Kasumi-1 (cell line): ENCODE data around the gene PCDHB12.
A peak's percentile ranks its signal among the peaks of the same experiment; 100 is the strongest.
"Not testable (repeated sequence)": the region's sequence is repeated elsewhere in the genome, so short reads cannot be mapped to it uniquely, and the experiment has no call there.

Experiments used
- DNase-seq, 2 experiments: peaks; one replicate each; lab custom pipeline; 2025; lab: John Stamatoyannopoulos, UW

PCDHB12 gene

DNA sequence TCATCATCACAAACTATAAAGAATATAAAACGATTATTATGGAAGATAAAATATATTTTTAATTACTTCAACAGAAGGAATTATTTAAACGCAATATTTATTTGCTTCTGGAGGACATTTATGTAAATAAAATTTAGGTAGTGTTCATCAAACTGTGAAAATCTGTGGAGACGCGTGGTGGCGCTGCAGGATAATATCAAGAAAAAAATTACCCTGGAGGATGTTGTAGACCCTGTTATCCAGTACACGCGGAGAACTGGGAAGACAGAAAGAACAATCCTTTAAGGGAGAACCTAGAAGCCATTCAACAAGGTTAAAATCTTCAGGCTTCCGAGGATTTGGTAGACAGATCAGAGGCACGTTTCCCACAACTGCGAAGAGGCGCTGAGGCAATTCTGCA lies at the start of gene PCDHB12:
Gene PCDHB12, plus strand, starts transcription at position 242 of the 400 bp plus-strand sequence. CDS start 189 bp downstream, outside the sequence.
- no peak for DNase-seq

DNA sequence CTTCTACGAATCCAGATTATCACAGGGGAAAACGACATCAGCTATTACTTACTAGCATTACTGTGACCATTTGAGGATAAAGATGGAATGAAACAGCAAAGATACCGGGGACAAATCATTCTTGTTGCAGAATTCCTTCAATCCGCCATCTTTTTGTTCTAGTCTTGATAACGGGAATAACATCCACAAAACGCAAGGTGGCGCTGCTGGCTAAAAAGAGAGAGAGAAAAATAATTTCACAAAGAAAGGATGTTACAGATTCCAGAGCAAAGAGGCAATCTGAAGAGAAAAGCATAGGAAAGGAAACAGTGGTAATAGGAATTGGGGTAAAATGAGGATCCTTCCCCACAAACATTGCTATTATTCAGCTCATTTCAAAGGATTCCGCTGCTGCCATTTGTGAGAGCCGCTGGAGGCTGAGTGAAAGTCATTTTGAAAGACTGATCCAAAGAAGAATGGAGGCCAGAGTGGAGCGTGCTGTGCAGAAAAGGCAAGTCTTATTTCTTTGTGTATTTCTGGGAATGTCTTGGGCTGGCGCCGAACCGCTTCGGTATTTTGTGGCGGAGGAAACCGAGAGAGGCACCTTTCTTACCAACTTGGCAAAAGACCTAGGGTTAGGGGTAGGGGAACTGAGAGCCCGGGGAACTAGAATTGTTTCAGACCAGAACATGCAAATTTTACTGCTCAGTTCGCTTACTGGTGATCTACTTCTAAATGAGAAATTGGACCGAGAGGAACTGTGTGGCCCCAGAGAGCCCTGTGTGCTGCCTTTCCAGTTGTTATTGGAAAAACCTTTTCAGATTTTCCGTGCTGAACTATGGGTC lies 35.9 kb upstream of the PCDHB12 start, which contains the start of gene PCDHB7:
Gene PCDHB7, plus strand, starts transcription at position 264 of the 824 bp plus-strand sequence. Its CDS starts 192 bp downstream, at position 456.
- DNase-seq: no peak

DNA sequence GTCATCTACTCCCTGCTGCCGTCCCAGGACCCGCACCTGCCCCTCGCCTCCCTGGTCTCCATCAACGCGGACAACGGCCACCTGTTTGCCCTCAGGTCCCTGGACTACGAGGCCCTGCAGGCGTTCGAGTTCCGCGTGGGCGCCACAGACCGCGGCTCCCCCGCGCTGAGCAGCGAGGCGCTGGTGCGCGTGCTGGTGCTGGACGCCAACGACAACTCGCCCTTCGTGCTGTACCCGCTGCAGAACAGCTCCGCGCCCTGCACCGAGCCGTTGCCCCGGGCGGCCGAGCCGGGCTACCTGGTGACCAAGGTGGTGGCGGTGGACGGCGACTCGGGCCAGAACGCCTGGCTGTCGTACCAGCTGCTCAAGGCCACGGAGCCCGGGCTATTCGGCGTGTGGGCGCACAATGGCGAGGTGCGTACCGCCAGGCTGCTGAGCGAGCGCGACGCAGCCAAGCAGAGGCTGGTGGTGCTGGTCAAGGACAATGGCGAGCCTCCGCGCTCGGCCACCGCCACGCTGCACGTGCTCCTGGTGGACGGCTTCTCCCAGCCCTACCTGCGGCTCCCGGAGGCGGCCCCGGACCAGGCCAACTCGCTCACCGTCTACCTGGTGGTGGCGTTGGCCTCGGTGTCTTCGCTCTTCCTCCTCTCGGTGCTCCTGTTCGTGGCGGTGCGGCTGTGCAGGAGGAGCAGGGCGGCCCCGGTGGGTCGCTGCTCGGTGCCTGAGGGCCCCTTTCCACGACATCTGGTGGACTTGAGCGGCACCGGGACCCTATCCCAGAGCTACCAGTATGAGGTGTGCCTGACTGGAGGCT lies 34.0 kb upstream of the PCDHB12 start:
- not testable (repeated sequence) for DNase-seq

DNA sequence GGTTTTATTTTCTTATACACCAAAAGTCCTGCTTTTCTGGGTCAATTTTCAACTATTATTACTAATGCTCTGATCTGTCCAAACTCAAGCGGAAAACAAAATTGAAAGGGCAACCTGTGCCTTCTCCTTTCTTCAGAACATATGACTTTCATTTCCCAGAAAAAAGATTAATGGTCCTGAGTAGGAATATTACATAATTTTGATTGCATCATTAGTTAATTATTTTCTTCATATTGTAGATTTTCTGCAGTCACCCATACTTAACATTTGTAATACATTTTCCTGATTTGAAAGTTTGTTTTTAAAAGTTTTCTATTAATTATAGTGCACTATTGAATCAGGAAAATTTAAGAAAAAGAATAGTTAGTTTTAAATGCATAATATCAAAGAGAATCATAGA lies 32.6 kb upstream of the PCDHB12 start:
- no peak for DNase-seq

DNA sequence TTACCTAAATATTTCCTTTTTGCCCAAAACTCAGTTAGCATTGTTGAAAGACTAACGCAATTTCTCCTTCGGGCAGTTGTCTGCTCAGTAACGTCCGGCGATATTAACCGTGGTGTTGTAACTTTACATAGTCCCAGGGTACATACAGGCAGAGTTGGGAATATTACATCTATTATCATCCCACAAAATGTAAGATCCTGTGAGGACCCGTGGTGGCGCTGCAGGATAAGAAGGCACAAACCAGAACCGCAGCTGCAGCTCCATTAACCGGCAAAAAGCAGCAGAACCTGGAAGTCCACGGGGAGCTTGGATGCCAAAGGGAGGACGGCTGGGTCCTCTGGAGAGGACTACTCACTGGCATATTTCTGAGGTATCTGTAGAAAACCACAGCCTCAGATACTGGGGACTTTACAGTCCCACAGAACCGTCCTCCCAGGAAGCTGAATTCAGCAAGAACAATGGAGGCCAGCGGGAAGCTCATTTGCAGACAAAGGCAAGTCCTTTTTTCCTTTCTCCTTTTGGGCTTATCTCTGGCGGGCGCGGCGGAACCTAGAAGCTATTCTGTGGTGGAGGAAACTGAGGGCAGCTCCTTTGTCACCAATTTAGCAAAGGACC lies 30.8 kb upstream of the PCDHB12 start, which contains the start of gene PCDHB8:
Gene PCDHB8, plus strand, starts transcription at position 214 of the 615 bp plus-strand sequence. Its CDS starts 245 bp downstream, at position 459.
- not testable (repeated sequence) for DNase-seq

DNA sequence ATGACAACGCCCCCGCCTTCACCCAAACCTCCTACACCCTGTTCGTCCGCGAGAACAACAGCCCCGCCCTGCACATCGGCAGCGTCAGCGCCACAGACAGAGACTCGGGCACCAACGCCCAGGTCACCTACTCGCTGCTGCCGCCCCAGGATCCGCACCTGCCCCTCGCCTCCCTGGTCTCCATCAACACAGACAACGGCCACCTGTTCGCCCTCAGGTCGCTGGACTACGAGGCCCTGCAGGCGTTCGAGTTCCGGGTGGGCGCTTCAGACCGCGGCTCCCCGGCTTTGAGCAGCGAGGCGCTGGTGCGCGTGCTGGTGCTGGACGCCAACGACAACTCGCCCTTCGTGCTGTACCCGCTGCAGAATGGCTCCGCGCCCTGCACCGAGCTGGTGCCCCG lies 29.1 kb upstream of the PCDHB12 start:
- DNase-seq: not testable (repeated sequence)

DNA sequence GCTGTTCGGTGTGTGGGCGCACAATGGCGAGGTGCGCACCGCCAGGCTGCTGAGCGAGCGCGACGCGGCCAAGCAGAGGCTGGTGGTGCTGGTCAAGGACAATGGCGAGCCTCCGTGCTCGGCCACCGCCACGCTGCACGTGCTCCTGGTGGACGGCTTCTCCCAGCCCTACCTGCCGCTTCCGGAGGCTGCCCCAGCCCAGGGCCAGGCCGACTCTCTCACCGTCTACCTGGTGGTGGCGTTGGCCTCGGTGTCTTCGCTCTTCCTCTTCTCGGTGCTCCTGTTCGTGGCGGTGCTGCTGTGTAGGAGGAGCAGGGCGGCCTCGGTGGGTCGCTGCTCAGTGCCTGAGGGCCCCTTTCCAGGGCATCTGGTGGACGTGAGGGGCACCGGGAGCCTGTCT lies 28.6 kb upstream of the PCDHB12 start:
- DNase-seq: not testable (repeated sequence)

DNA sequence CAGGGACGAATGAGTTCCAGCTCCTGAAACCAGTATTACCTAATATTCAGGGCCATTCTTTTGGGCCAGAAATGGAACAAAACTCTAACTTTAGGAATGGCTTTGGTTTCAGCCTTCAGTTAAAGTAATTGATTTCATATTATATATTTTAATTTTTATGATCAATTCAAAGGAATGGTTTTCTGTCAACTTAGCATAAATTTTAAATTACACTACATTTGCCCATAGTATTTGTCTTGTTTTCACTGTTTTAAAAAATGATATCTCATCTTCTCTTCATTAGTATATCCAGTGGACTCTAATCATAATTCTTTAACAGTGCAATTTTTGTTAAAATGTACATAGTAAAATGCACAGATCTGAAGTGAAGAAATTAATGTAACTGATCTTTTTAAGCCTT lies 28.2 kb upstream of the PCDHB12 start:
- DNase-seq: no peak

DNA sequence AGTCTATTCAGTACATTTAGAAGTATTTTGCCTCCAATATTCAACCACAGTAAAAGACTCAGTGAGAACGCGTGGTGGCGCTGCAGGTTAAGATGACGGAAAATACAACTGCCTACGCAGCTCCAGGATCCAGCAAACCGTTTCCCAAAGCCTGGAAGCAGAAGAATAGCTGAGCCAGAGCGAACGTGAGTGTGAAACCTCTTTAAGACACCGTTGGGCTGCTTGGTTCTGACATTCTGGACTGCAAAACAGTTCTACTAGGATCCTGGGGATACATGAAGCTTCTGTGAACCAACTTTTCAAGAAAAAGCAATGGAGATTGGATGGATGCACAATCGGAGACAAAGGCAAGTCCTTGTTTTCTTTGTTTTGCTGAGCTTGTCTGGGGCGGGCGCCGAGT lies 26.3 kb upstream of the PCDHB12 start, which contains the start of gene PCDHB16:
Gene PCDHB16, plus strand, starts transcription at position 140 of the 400 bp plus-strand sequence. Its CDS starts 173 bp downstream, at position 313.
- DNase-seq: no peak

DNA sequence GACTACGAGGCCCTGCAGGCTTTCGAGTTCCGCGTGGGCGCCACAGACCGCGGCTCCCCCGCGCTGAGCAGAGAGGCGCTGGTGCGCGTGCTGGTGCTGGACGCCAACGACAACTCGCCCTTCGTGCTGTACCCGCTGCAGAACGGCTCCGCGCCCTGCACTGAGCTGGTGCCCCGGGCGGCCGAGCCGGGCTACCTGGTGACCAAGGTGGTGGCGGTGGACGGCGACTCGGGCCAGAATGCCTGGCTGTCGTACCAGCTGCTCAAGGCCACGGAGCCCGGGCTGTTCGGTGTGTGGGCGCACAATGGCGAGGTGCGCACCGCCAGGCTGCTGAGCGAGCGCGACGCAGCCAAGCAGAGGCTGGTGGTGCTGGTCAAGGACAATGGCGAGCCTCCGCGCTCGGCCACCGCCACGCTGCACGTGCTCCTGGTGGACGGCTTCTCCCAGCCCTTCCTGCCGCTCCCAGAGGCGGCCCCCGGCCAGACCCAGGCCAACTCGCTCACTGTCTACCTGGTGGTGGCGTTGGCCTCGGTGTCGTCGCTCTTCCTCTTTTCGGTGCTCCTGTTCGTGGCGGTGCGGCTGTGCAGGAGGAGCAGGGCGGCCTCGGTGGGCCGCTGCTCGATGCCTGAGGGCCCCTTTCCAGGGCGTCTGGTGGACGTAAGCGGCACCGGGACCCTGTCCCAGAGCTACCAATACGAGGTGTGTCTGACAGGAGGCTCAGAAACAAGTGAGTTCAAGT lies 24.2 kb upstream of the PCDHB12 start:
- not testable (repeated sequence) for DNase-seq

DNA sequence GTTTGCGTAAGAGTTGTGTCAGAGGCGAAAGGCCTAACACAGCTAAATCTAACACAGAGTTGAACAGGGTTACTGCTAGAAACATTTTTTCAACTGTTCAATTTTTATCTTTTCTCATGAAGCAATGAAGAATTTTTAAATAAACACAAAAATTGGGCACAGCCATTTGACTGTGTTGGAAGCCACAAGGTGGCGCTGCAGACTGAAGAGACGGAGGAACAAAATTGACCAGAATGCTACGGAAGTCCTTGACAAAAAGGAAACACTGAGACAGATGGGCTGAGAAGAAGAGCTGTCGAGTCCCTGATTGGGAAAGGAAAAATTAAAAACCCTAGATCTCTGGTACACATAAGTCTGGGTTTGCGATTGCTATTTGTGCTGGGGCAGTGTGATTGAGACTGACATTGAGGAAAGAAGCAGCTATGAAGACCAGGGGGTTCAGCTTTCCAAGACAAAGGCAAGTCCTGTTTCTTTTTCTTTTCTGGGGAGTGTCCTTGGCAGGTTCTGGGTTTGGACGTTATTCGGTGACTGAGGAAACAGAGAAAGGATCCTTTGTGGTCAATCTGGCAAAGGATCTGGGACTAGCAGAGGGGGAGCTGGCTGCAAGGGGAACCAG lies 21.5 kb upstream of the PCDHB12 start, which contains the start of gene PCDHB9:
Gene PCDHB9, plus strand, starts transcription at position 265 of the 616 bp plus-strand sequence. Its CDS starts 158 bp downstream, at position 423.
- peak; percentile 43 to 48 for DNase-seq

DNA sequence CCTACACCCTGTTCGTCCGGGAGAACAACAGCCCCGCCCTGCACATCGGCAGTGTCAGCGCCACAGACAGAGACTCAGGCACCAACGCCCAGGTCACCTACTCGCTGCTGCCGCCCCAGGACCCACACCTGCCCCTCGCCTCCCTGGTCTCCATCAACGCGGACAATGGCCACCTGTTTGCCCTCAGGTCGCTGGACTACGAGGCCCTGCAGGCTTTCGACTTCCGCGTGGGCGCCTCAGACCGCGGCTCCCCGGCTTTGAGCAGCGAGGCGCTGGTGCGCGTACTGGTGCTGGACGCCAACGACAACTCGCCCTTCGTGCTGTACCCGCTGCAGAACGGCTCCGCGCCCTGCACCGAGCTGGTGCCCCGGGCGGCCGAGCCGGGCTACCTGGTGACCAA lies 19.8 kb upstream of the PCDHB12 start:
- DNase-seq: not testable (repeated sequence)

DNA sequence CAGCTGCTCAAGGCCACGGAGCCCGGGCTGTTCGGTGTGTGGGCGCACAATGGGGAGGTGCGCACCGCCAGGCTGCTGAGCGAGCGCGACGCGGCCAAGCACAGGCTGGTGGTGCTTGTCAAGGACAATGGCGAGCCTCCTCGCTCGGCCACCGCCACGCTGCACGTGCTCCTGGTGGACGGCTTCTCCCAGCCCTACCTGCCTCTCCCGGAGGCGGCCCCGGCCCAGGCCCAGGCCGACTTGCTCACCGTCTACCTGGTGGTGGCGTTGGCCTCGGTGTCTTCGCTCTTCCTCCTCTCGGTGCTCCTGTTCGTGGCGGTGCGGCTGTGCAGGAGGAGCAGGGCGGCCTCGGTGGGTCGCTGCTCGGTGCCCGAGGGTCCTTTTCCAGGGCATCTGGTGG lies 19.4 kb upstream of the PCDHB12 start:
- not testable (repeated sequence) for DNase-seq

DNA sequence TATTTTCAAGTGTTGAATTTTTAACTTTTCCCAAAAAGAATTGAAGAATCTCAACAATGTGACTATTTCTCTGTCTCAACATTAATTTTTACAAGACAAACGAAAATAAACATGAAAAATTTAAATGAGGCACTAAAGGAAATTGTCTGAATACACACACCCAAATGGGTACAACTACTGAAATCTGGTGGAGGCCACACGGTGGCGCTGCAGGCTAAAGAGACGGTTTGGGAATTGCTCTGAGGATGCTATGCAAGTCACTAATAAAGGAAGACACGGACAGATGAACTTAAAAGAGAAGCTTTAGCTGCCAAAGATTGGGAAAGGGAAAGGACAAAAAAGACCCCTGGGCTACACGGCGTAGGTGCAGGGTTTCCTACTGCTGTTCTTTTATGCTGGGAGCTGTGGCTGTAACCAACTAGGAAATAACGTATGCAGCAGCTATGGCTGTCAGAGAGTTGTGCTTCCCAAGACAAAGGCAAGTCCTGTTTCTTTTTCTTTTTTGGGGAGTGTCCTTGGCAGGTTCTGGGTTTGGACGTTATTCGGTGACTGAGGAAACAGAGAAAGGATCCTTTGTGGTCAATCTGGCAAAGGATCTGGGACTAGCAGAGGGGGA lies 16.3 kb upstream of the PCDHB12 start, which contains the start of gene PCDHB10:
Gene PCDHB10, plus strand, starts transcription at position 244 of the 616 bp plus-strand sequence. Its CDS starts 200 bp downstream, at position 444.
- peak; percentile 24 to 36 for DNase-seq

DNA sequence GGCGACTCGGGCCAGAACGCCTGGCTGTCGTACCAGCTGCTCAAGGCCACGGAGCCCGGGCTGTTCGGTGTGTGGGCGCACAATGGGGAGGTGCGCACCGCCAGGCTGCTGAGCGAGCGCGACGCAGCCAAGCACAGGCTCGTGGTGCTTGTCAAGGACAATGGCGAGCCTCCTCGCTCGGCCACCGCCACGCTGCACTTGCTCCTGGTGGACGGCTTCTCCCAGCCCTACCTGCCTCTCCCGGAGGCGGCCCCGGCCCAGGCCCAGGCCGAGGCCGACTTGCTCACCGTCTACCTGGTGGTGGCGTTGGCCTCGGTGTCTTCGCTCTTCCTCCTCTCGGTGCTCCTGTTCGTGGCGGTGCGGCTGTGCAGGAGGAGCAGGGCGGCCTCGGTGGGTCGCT lies 14.2 kb upstream of the PCDHB12 start:
- DNase-seq: not testable (repeated sequence)

DNA sequence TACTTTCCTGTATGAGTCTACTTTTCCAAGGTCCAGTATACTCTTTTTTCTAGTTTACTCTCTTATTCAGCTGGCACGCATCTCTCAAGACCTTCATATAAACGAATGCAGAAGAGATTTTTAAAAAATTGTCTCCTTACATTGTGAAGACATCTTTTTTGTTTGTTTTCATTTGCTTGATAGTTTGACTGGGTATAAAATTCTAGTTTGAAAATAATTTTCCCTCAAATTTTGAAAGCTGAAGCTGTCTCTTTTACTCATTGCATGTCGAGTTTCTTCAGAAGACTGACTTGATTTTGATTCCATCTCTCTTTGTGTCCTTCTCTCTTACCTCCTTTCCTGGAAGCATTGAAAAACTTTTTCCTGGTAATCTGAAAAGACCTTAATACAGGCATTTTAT lies 12.2 kb upstream of the PCDHB12 start:
- no peak for DNase-seq

DNA sequence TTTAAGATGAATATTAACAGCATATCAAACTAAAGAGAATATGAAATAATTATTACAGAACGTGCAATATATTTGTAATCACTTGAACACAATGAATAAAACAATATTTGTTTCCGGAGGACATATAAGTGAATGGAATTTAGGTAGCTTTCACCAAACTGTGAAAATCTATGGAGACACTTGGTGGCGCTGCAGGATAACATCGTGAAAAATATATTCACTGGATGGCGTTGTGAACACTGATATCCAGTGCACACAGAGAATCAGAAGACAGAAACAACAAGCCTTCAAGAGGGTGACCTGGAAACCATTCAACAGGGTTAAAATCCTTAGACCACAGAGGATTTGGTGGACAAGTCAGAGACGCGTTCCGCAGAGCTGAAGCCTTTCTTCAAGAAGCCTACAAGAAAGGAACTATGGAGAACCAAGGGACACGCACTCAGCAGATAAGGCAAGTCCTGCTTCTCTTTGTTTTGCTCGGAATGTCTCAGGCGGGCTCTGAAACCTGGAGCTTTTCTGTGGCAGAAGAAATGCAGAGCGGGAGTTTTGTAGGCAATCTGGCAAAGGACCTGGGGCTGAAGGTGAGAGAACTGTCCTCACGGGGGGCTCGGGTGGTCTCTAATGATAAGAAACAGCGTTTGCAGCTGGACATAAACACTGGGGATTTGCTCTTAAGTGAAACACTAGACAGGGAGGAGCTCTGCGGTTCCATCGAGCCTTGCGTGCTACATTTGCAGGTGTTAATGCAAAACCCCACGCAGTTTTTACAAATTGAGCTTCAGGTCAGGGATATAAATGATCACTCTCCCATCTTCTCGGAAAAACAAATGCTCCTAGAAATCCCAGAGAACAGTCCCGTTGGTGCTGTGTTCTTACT lies 8.9 kb upstream of the PCDHB12 start, which contains the start of gene PCDHB11:
Gene PCDHB11, plus strand, starts transcription at position 269 of the 877 bp plus-strand sequence. Its CDS starts 148 bp downstream, at position 417.
- DNase-seq: peak; percentile 10 to 17

DNA sequence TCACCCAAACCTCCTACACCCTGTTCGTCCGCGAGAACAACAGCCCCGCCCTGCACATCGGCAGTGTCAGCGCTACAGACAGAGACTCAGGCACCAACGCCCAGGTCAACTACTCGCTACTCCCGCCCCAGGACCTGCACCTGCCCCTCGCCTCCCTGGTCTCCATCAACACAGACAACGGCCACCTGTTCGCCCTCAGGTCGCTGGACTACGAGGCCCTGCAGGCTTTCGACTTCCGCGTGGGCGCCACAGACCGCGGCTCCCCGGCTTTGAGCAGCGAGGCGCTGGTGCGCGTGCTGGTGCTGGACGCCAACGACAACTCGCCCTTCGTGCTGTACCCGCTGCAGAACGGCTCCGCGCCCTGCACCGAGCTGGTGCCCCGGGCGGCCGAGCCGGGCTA lies 7.4 kb upstream of the PCDHB12 start:
- DNase-seq: not testable (repeated sequence)

DNA sequence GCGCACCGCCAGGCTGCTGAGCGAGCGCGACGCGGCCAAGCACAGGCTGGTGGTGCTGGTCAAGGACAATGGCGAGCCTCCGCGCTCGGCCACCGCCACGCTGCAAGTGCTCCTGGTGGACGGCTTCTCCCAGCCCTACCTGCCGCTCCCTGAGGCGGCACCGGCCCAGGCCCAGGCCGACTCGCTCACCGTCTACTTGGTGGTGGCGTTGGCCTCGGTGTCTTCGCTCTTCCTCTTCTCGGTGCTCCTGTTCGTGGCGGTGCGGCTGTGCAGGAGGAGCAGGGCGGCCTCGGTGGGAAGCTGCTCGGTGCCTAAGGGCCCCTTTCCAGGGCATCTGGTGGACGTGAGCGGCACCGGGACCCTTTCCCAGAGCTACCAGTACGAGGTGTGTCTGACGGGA lies 6.9 kb upstream of the PCDHB12 start:
- not testable (repeated sequence) for DNase-seq
